NT2/D1 (cell line): Measurements from ENCODE around the gene OVCH2.

ENCODE experiments used
- SUZ12 ChIP-seq: IDR thresholded peaks from 2 replicates; pipeline ENCODE4 v1.6.1; 2011; ENCODE audit not compliant: insufficient read length, insufficient read depth; ENCODE audit errors: extremely low read depth
- ZNF274 ChIP-seq: IDR thresholded peaks from 2 replicates; pipeline ENCODE4 v1.6.1; 2011; ENCODE audit warnings: mild to moderate bottlenecking, low read depth, low read length

DNA sequence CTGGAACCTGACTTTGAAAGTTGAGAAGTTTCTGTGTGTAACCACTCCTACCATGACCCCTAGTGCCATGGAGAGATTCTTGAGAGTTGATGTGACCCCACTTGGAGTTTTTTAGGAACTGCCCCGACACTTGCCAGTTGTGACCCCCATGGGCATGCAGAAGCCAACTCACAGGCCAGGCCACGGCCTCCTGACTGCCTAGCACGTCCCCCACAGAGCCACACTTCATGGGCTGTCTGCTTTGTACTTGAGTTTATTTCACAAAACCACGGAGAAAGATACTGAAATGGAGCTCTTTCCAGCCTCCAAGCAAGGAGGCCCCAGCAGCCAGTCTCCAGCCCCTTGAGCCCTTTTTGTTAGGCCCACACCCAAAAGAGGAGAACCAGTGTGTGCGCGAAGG, 41.4 kb downstream of the OVCH2 start:
- TF ChIP-seq SUZ12 (no peak), ZNF274 (no peak)
